ENCODE measurements around the gene SLC39A12.

Gene SLC39A12

GRCh38 chr10:18059826-18060559 lies 108.3 kb downstream of the SLC39A12 start:
- DNase-seq (ENCODE audit: insufficient read length, low spot score) (no peak), FAIRE-seq (no peak)
- no peak for TF ChIP-seq CTCF (IDR thresholded peaks at IDR 0.05; ENCODE audit: insufficient read depth, missing control alignments)

GRCh38 chr10:18066947-18067346 lies 115.2 kb downstream of the SLC39A12 start:
- DNase-seq (ENCODE audit: insufficient read length, low spot score), result no peak
- no peak for TF ChIP-seq CTCF (IDR thresholded peaks at IDR 0.05; ENCODE audit: insufficient read depth, missing control alignments)
- FAIRE-seq, result no peak

GRCh38 chr10:18068401-18068800 lies 116.7 kb downstream of the SLC39A12 start:
- FAIRE-seq (no peak), DNase-seq (ENCODE audit: insufficient read length, low spot score) (no peak)
- no peak for TF ChIP-seq CTCF (IDR thresholded peaks at IDR 0.05; ENCODE audit: insufficient read depth, missing control alignments)

- TF ChIP-seq CTCF (IDR thresholded peaks at IDR 0.05; ENCODE audit: insufficient read depth, missing control alignments), result no peak
- DNase-seq (ENCODE audit: insufficient read length, low spot score), result no peak
- FAIRE-seq, result no peak
Measured at GRCh38 chr10:18071591-18071990, 119.9 kb downstream of the SLC39A12 start.

GRCh38 chr10:18073314-18073713 lies 121.6 kb downstream of the SLC39A12 start:
- no peak for TF ChIP-seq CTCF (IDR thresholded peaks at IDR 0.05; ENCODE audit: insufficient read depth, missing control alignments)
- FAIRE-seq (no peak), DNase-seq (ENCODE audit: insufficient read length, low spot score) (no peak)

- TF ChIP-seq CTCF (IDR thresholded peaks at IDR 0.05; ENCODE audit: insufficient read depth, missing control alignments), result no peak
- FAIRE-seq, result no peak
- no peak for DNase-seq (ENCODE audit: insufficient read length, low spot score)
Measured at GRCh38 chr10:18075881-18076280, 124.2 kb downstream of the SLC39A12 start.

GRCh38 chr10:18079665-18080295 lies 128.1 kb downstream of the SLC39A12 start:
- DNase-seq (ENCODE audit: insufficient read length, low spot score), result no peak
- no peak for FAIRE-seq
- TF ChIP-seq CTCF (IDR thresholded peaks at IDR 0.05; ENCODE audit: insufficient read depth, missing control alignments), result no peak

All from D721Med (cell line).